Loucy (cell line): ENCODE measurements around the gene SCTR.

Experiments
- CTCF ChIP-seq: fragments of 200-600 bp; sonication (generic); conservative IDR thresholded peaks from 2 replicates; pipeline ENCODE4 v1.5.1; 2014; ENCODE audit warnings: mild to moderate bottlenecking, antibody characterized with exemption, low read length
- EZH2phosphoT487 ChIP-seq: fragments of 200-600 bp; IDR thresholded peaks from 2 replicates; pipeline ENCODE4 v1.6.1; 2018; ENCODE audit warnings: antibody characterized with exemption, mild to moderate bottlenecking, moderate library complexity, borderline replicate concordance

GRCh38 chr2:119480184-119480583 is 44.1 kb downstream of the SCTR start:
- TF ChIP-seq CTCF (no peak), EZH2phosphoT487 (no peak)
